Activated CD4-positive, alpha-beta T cell treated with anti-CD3 and anti-CD28 coated beads for 48 hours (primary cell): ENCODE results near the gene EME1.

Experiments used
- DNase-seq: peaks from one replicate; pipeline ENCODE4 v3.0.0-alpha.2; 2020

Gene EME1

GRCh38 chr17:50348522-50349242 lies 24.3 kb upstream of the EME1 start:
- DNase-seq: no peak

GRCh38 chr17:50349243-50349600 lies 23.8 kb upstream of the EME1 start:
- DNase-seq: no peak

DNA sequence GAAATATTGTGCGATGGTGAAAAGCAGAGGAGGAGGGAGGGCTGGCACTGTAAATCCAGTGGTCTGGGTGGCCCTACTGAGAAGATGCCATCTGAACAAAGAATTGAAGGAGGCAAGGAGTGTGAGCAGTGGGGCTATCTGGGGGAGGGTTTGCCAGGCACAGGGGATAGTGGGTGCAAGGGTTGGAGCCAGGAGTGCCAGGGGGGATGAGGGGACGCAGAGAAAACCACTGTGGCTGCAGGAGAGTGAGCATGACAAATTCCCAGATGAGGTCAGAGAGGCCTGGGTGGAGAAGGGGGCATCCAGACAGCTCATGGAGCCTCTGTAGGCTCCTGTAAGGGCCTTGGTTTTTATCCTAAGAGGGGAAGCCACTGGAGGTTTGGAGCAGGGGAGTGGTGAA lies 22.3 kb upstream of the EME1 start:
- no peak for DNase-seq

- DNase-seq: no peak
Observed at GRCh38 chr17:50352072-50352692, 20.8 kb upstream of the EME1 start.

DNA sequence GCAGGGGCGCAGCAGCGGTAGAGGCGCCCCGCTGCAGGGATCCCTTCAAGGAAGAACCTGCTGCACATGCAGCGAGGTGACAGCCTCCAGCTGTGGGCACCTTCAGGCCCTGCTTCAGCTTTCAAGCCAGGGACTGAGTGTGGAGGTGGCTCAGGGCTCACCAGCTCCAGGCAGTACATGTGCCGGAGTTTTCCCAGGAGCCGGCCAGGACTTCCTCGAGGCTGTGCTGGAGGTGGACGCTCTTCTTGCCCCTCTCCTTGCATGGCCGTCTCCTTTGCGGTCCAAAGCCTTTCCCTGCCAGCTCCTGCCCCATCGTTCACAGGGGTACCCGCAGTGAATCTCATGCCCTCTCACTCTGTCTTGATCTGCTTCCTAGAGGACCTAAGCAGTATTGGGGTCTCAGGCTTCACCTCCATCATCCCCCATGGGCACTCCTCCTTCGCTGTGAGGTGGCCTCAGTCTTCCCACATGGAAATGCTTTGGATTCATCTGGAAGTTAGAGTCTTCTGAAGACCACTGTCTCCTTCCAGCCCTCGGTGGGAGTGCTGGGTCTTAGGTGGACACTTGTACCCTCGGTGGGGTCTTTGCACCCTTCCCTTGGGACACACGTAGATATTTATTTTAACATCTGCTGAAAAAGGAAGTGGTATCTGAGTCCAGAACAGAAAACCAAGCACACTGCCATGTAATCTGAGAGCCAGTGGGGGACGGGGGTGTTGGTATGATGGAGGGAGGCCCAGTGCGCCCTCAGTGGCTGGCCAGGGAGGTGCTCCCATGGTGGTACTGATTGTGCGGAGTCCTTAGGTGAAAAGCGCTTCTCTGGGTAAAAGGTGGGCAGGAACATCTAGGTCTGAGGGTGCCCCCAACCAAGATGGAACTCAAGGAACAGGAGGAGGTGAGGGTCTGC lies 20.1 kb upstream of the EME1 start:
- no peak for DNase-seq

DNA sequence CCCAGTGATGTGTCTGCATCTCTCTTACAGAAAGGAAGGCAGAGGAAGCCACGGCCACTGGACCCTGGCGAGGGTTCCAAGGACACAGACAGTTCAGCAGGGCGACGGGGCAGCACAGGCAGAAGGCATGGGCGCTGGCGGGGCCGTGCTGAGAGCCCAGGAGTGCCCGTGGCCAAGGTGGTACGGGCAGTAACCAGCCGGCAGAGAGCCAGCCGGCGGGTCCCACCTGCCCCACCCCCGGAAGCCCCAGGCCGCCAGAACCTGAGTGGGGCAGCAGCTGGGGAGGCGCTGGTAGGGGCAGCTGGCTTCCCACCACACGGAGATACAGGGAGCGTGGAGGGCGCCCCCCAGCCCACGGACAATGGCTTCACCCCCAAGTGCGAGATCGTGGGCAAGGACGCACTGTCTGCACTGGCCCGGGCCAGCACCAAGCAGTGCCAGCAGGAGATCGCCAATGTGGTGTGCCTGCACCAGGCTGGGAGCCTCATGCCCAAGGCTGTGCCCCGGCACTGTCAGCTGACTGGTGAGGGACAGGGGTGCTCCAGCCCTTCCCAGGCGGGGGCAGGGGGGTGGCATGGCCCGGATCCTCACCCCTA lies 19.3 kb upstream of the EME1 start:
- no peak for DNase-seq

- DNase-seq: no peak
Observed at GRCh38 chr17:50354198-50354597, 18.8 kb upstream of the EME1 start.

- peak; percentile 1 for DNase-seq
Observed at GRCh38 chr17:50354776-50355175, 18.3 kb upstream of the EME1 start.

DNA sequence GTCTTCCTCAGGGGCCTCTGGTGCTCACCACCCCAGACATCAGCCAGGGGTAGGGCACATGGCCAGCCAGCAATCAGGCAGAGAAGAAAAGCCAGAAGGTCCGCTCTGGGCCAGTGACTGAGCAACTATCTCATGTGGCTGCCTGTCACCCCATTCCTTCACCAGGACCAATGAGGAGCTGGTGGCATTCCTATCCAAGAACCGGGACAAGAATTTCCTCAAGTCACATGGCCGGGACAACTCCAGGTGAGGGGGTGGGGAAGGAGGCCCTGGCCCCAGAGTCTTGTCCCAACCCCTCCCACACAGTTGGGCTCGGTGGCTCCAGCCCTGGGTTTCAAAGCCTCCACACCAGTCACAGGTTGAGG lies 17.7 kb upstream of the EME1 start:
- DNase-seq: no peak

GRCh38 chr17:50355701-50356341 lies 17.2 kb upstream of the EME1 start:
- no peak for DNase-seq

GRCh38 chr17:50356418-50356817 lies 16.6 kb upstream of the EME1 start:
- DNase-seq: no peak

- DNase-seq: no peak
Observed at GRCh38 chr17:50356892-50357510, 16.0 kb upstream of the EME1 start.

DNA sequence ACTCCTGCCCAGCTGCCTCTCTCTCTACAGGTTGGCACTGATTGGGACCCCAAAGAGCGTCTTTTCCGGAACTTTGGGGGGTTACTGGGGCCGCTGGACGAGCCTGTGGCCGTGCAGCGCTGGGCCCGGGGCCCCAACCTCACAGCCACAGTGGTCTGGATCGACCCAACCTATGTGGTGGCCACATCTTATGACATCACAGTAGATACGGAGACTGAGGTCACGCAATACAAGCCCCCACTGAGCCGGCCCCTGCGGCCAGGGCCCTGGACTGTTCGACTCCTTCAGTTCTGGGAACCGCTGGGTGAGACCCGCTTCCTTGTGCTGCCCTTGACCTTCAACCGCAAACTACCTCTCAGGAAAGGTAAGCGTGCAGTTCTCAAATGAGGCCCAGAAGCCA lies 14.9 kb upstream of the EME1 start:
- DNase-seq: no peak

GRCh38 chr17:50359005-50359699 lies 13.9 kb upstream of the EME1 start:
- no peak for DNase-seq

GRCh38 chr17:50359998-50360461 lies 13.0 kb upstream of the EME1 start:
- DNase-seq: no peak

GRCh38 chr17:50360486-50361115 lies 12.4 kb upstream of the EME1 start:
- no peak for DNase-seq

GRCh38 chr17:50361561-50362480 lies 11.2 kb upstream of the EME1 start:
- DNase-seq: peak; percentile 67

- DNase-seq: no peak
Observed at GRCh38 chr17:50362661-50363060, 10.4 kb upstream of the EME1 start.

DNA sequence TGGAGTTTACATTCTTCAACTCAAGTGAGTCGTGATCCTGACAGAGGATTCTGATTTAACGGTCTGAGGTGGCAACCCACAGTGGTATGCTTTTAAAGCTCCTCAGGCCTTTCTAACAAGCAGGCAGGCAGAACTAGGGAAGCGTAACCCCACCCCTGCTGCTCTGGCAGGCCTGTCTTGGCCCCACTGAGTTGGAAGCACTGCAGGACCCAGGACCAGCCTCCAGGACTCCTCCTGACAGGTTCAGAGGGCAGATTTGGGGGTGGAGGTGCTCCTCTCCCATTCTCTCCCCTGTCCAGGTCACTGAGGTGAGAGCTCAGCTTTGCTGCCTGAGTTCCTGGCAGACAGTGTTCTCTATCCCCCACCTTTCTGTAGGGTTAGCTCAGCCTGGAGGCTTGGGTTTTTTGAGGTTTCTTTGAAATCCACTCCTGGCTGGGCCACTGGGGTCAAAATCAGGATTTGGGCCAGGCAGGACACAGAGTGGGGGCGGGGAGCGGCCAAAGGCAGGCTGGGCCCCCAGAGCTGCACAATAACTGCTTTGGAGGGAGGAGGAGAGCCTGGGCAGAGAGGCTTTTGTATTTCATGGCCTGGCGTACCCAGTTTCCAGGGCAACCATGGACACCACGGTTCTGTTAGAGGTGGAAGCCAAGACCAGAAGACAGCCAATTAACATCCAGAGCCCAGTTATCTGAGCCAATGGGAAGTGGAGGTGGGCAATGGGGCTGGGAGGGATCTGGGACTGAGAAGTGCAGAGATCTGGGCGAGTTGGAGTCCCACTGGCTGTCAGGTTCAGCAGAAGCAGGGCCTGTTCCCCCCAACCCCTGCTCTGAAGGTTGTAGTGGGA lies 9.6 kb upstream of the EME1 start:
- DNase-seq: no peak
